Raji (cell line): ENCODE results near the gene UGT1A8.

Source experiments
- POLR2A ChIP-seq: IDR thresholded peaks from 2 replicates; pipeline ENCODE4 v1.6.1; 2011; ENCODE audit warnings: low read depth, low read length, control low read depth; ENCODE audit not compliant: insufficient read depth

Gene UGT1A8

GRCh38 chr2:233745073-233745755, 127.8 kb downstream of the UGT1A8 start:
- TF ChIP-seq POLR2A = no peak

- no peak for TF ChIP-seq POLR2A
Observed at GRCh38 chr2:233746475-233747282, 129.2 kb downstream of the UGT1A8 start.

DNA sequence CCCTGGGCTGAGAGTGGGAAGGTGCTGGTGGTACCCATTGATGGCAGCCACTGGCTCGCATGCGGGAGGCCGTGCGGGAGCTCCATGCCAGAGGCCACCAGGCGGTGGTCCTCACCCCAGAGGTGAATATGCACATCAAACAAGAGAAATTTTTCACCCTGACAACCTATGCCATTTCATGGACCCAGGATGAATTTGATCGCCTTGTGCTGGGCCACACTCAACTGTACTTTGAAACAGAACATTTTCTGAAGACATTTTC, 129.8 kb downstream of the UGT1A8 start:
- no peak for TF ChIP-seq POLR2A

DNA sequence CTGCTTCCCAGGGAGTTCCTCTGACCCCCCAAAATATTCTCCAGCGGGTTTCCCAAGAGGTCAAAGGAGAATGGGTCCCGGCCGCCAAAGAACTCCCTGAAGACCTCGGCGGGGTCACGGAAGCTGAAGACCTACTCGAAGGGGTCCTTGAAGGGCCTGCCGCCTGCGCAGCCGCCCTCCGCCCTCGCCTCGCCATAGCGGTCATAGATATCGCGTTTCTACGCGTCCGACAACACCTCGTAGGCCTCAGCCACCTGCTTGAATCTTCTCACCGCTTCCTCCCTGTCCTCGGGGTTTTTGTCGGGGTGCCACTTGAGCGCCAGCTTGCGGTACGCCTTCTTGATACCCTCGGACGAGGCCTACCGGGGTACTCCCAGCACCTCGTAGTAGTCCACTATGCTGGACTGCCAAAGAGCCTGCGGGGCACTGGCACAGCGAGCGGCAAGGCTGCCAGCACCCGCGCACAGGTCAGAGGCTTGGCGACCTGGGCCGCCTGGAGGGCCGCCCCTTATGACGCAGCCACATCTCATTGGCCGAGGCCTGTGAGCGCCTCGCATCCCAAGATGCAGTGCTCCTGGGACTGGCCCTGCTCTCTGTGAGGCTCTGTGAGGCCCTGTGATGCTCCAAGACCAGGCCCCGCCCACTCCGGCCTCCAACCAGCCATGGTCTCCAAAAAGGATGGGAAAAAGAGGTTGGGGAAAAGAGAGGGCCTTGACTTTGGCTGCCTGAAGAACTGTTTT, 137.6 kb downstream of the UGT1A8 start:
- TF ChIP-seq POLR2A = no peak

DNA sequence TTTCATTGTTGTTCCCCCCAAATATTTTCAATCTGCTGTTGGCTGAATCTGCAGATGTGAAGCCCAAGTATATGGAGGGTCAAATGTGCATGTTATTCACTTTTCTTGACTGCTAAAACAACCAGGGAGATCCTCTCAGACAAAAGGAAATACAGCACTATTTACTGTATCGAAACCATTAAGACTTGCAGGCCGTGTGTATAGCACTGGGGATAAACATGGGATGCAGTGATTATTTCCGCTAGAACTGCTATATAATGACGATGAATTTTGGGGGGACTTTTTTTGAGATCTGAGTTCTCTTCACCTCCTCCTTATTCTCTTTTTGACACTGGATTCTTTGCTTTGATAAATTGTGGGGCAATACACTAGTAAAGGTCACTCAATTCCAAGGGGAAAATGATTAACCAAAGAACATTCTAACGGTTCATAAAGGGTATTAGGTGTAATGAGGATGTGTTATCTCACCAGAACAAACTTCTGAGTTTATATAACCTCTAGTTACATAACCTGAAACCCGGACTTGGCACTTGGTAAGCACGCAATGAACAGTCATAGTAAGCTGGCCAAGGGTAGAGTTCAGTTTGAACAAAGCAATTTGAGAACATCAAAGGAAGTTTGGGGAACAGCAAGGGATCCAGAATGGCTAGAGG, 139.1 kb downstream of the UGT1A8 start:
- TF ChIP-seq POLR2A = no peak

DNA sequence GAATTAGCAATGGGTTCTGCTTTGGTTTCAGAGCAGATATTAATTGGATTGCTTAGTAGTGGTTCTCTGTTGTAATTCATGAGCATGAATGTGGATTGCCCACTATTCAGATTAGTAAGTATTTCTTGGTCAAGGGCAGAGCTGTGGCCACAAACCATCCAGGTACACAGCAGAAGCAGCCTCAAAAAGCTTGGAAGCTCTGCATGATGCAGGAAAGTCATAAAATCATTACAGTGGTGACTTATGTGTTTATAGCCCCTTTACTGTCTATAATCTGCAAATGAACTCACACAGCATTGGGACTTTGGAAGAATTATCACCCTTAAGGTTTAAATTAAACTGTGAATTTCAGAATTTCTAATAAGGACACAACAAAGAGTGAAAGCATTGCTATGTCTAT, 140.7 kb downstream of the UGT1A8 start:
- TF ChIP-seq POLR2A = no peak

GRCh38 chr2:233758849-233759248, 141.4 kb downstream of the UGT1A8 start:
- TF ChIP-seq POLR2A = no peak

DNA sequence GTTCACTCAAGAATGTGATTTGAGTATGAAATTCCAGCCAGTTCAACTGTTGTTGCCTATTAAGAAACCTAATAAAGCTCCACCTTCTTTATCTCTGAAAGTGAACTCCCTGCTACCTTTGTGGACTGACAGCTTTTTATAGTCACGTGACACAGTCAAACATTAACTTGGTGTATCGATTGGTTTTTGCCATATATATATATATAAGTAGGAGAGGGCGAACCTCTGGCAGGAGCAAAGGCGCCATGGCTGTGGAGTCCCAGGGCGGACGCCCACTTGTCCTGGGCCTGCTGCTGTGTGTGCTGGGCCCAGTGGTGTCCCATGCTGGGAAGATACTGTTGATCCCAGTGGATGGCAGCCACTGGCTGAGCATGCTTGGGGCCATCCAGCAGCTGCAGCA, 142.6 kb downstream of the UGT1A8 start, which contains the start of gene UGT1A1:
TSS of gene UGT1A1 (plus strand) at position 228 of the 400 bp plus-strand sequence. CDS start at position 246, 18 bp downstream.
- TF ChIP-seq POLR2A = no peak

DNA sequence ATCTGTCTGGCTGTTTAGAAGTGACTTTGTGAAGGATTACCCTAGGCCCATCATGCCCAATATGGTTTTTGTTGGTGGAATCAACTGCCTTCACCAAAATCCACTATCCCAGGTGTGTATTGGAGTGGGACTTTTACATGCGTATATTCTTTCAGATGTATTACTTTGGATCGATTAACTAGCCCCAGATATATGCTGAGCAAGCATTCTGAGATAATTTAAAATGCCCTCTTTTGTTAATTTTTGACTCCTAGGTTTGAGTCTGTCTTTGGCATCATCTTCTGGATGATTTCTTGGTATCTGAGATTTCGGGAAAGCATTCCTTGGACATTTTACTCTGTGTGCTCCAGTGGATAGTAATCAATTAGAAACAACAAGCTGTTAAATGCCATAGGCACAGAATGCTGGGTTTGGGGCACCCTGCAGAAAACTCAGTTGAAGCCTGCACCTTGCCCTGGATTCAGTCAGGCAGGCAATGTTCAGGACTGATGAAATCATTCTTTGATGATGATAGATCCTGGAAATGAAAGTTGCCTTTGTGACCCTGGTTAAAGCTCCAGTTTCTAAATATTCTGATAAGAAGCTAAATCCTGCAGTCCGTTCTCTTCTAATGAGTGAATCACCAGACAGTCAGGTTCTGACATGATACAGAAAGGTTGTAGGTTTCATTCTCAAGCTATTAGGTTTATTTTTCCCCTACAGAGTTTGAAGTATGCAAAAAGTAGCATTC, 143.8 kb downstream of the UGT1A8 start:
- TF ChIP-seq POLR2A = no peak

DNA sequence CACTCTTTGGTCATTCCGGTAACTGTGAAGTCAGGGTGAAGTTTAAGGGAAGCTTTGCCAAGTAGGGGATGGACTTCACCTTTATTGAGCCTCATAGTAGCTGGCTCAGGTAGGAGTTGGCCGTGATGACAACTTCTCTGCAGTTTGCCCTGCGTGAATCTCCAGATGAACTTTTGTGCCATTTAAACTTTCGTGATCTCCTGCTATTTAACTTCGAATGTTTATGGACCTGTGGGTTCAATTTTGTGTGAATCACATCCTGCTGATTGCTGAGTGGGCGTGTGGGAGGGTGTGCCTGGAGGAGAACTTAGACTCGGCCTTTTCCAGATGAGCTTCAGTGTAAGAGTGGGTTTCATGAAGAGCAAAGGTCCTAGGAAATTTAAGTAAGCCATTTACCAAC, 146.8 kb downstream of the UGT1A8 start:
- TF ChIP-seq POLR2A = no peak

- TF ChIP-seq POLR2A = no peak
Observed at GRCh38 chr2:233764761-233765160, 147.3 kb downstream of the UGT1A8 start.

GRCh38 chr2:233766416-233766815, 149.0 kb downstream of the UGT1A8 start:
- no peak for TF ChIP-seq POLR2A

DNA sequence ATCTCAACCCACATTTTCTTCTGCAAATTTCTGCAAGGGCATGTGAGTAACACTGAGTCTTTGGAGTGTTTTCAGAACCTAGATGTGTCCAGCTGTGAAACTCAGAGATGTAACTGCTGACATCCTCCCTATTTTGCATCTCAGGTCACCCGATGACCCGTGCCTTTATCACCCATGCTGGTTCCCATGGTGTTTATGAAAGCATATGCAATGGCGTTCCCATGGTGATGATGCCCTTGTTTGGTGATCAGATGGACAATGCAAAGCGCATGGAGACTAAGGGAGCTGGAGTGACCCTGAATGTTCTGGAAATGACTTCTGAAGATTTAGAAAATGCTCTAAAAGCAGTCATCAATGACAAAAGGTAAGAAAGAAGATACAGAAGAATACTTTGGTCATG, 150.6 kb downstream of the UGT1A8 start:
- no peak for TF ChIP-seq POLR2A

DNA sequence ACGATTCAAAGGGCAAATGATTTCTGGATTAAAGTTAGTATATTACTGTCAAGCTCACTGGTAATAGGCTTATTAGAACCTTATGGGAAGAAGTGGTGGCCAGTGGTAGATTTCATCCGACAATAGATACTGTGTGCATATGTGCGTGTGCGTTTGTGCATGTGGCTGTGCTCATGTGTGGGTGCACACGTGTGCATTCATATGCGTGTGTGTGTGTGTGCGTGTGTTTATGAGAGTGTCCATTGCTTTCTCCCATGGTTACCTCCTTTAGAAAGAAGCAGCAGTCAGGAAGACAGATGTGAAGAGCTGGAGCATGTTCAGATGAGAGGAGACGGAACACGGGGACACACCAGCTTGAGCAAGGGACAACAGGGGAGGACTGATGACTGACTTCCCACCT, 151.8 kb downstream of the UGT1A8 start:
- no peak for TF ChIP-seq POLR2A

DNA sequence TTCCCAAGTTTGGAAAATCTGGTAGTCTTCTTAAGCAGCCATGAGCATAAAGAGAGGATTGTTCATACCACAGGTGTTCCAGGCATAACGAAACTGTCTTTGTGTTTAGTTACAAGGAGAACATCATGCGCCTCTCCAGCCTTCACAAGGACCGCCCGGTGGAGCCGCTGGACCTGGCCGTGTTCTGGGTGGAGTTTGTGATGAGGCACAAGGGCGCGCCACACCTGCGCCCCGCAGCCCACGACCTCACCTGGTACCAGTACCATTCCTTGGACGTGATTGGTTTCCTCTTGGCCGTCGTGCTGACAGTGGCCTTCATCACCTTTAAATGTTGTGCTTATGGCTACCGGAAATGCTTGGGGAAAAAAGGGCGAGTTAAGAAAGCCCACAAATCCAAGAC, 154.7 kb downstream of the UGT1A8 start:
- no peak for TF ChIP-seq POLR2A
